Uterus (tissue), 2 donors: ENCODE results near the gene ITM2B.

Experiments used
- POLR2A ChIP-seq, 2 donors: fragments of 450-650 bp; IDR thresholded peaks; one replicate each; pipeline ENCODE4 v1.6.1; 2016; ENCODE audit warnings: antibody characterized with exemption in 2 of 2, mild to moderate bottlenecking in 1 of 2, moderate library complexity in 1 of 2
- TF ChIP-seq, protein P1 (sequence below), 4 experiments: fragments of 200-600 bp in 2 of 4; fragments of 450-650 bp in 2 of 4; sonication (generic) in 2 of 4; IDR thresholded peaks; one replicate each; pipeline ENCODE4 v1.5.1; 2016 to 2019; ENCODE audit warnings: antibody characterized with exemption in 4 of 4, mild to moderate bottlenecking in 2 of 4, moderate library complexity in 1 of 4

DNA sequence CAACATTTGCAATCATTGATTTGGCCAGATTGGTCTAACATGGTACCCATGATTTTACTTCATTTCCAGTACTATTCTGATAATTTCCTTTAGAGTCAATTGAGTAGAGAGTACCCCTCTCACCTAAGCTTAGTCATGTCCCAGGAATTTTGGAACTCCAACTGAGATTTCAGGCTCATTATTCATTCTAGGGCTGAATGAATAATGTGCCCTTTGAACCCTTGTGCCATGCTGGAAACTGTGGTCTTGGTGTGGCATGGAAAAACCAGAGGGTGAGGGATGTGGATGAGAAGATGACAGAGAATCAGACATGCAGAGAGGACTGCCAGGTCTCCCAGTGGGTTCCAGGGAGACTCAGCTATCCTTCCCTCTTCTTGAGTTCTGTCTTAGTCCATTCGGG lies 30.2 kb downstream of the ITM2B start:
- TF ChIP-seq, protein P1, sequence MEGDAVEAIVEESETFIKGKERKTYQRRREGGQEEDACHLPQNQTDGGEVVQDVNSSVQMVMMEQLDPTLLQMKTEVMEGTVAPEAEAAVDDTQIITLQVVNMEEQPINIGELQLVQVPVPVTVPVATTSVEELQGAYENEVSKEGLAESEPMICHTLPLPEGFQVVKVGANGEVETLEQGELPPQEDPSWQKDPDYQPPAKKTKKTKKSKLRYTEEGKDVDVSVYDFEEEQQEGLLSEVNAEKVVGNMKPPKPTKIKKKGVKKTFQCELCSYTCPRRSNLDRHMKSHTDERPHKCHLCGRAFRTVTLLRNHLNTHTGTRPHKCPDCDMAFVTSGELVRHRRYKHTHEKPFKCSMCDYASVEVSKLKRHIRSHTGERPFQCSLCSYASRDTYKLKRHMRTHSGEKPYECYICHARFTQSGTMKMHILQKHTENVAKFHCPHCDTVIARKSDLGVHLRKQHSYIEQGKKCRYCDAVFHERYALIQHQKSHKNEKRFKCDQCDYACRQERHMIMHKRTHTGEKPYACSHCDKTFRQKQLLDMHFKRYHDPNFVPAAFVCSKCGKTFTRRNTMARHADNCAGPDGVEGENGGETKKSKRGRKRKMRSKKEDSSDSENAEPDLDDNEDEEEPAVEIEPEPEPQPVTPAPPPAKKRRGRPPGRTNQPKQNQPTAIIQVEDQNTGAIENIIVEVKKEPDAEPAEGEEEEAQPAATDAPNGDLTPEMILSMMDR (IDR thresholded peaks at IDR 0.05): no peak
- TF ChIP-seq POLR2A (IDR thresholded peaks at IDR 0.05): no peak
